Calu3 (cell line): ENCODE results near the gene SPACA4. TPM values are rescaled to one million over a fixed set of nuclear protein-coding genes. Genes with fewer than 3 reads are reported as not detected.

Source experiments
- BruUV-seq: library from RNA; stranded (reverse); fragments of 400-500 nt; replicated peaks from 2 replicates; lab custom pipeline; 2021; lab: Mats Ljungman, UMichigan
- CTCF ChIA-PET: fragments of 300-600 bp; sonication (Branson Sonifier 250); formaldehyde crosslinking; loops from one replicate; lab custom pipeline; 2022; ENCODE audit warnings: antibody characterized with exemption; lab: Charles Lee
- DNase-seq: peaks from one replicate; pipeline ENCODE4 v3.0.0; 2022
- H3K27ac Mint-ChIP-seq: one replicate; pipeline ENCODE4 v1.8.0; 2022; ENCODE audit warnings: mixed read lengths; ENCODE audit not compliant: unreplicated experiment
- H3K27me3 Mint-ChIP-seq: one replicate; pipeline ENCODE4 v1.8.0; 2022; ENCODE audit warnings: mixed read lengths; ENCODE audit not compliant: unreplicated experiment
- H3K36me3 Mint-ChIP-seq: one replicate; pipeline ENCODE4 v1.8.0; 2022; ENCODE audit warnings: mild to moderate bottlenecking, moderate library complexity, mixed read lengths; ENCODE audit not compliant: insufficient read depth, unreplicated experiment
- H3K4me1 Mint-ChIP-seq: one replicate; pipeline ENCODE4 v1.8.0; 2022; ENCODE audit warnings: mild to moderate bottlenecking, low read depth, mixed read lengths; ENCODE audit not compliant: unreplicated experiment
- H3K4me3 Mint-ChIP-seq: one replicate; pipeline ENCODE4 v1.8.0; 2022; ENCODE audit warnings: mild to moderate bottlenecking, low read depth, moderate library complexity, mixed read lengths; ENCODE audit not compliant: unreplicated experiment
- H3K9me3 Mint-ChIP-seq: one replicate; pipeline ENCODE4 v1.8.0; 2022; ENCODE audit warnings: low read depth, mixed read lengths; ENCODE audit not compliant: unreplicated experiment
- intact Hi-C: fragments of 100-400 bp; cut with micrococcal nuclease; formaldehyde crosslinking; loops from one replicate; pipeline ENCODE4 v1.10.0; 2022; ENCODE audit not compliant: unreplicated experiment
- total RNA-seq: library from RNA; stranded (reverse); gene quantifications from 2 replicates; pipeline ENCODE4 v1.2.3, GENCODE V29; 2022
- TF ChIP-seq, protein P1 (sequence below): fragments of 200-600 bp; IDR thresholded peaks from one replicate; pipeline ENCODE4 v1.8.0; 2022; ENCODE audit warnings: antibody characterized with exemption; ENCODE audit not compliant: unreplicated experiment

Gene SPACA4
- total RNA-seq, 1 experiment from 2014 or later: not detected

DNA sequence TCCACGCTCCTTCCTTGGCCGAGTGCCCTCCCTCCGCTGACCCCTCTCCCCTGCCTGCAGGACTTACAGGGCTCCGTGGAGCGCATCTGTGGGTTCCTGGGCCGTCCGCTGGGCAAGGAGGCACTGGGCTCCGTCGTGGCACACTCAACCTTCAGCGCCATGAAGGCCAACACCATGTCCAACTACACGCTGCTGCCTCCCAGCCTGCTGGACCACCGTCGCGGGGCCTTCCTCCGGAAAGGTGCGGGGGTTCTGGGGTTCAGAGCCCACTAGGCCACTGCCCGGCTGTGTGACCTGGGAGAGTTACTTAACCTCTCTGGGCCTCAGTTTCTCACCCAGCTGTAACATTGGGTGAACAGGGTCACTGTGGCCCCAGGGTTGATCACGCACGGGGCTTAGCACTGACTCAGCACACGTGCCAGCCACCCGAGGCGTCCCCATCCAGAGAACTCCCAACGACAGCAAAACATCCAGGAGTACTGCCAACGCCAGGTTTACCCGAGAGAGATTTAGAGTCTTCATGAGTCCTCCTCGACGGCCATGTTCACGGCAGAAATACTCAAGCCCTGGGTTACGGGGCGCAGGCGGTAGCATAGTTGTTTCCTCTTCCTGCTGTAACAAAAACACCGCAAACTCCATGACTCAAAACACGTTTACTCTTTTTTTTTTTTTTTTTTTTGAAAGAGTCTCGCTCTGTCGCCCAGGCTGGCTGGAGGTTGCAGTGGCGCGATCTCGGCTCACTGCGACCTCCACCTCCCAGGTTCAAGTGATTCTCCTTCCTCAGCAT, 9.7 kb upstream of the SPACA4 start:
- intact Hi-C loops: no loop called here
- Mint-ChIP-seq H3K27me3 (peaks cover 36% of the 10 kb centered on the region), H3K27ac (no peak overlapping the region), H3K4me3 (no peak overlapping the region), H3K4me1 (no peaks in the 10 kb centered on the region), H3K36me3 (peaks cover 4% of the 10 kb centered on the region), H3K9me3 (no peaks in the 10 kb centered on the region)
- BruUV-seq: no TSS peak
- TF ChIP-seq, protein P1, sequence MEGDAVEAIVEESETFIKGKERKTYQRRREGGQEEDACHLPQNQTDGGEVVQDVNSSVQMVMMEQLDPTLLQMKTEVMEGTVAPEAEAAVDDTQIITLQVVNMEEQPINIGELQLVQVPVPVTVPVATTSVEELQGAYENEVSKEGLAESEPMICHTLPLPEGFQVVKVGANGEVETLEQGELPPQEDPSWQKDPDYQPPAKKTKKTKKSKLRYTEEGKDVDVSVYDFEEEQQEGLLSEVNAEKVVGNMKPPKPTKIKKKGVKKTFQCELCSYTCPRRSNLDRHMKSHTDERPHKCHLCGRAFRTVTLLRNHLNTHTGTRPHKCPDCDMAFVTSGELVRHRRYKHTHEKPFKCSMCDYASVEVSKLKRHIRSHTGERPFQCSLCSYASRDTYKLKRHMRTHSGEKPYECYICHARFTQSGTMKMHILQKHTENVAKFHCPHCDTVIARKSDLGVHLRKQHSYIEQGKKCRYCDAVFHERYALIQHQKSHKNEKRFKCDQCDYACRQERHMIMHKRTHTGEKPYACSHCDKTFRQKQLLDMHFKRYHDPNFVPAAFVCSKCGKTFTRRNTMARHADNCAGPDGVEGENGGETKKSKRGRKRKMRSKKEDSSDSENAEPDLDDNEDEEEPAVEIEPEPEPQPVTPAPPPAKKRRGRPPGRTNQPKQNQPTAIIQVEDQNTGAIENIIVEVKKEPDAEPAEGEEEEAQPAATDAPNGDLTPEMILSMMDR: no peak
- CTCF ChIA-PET: interaction anchor here (0.6 kb wide), 1 partner anchor 304 kb away, joined by 3 read pairs; no protein-coding TSS in a partner anchor
- no peak for DNase-seq

DNA sequence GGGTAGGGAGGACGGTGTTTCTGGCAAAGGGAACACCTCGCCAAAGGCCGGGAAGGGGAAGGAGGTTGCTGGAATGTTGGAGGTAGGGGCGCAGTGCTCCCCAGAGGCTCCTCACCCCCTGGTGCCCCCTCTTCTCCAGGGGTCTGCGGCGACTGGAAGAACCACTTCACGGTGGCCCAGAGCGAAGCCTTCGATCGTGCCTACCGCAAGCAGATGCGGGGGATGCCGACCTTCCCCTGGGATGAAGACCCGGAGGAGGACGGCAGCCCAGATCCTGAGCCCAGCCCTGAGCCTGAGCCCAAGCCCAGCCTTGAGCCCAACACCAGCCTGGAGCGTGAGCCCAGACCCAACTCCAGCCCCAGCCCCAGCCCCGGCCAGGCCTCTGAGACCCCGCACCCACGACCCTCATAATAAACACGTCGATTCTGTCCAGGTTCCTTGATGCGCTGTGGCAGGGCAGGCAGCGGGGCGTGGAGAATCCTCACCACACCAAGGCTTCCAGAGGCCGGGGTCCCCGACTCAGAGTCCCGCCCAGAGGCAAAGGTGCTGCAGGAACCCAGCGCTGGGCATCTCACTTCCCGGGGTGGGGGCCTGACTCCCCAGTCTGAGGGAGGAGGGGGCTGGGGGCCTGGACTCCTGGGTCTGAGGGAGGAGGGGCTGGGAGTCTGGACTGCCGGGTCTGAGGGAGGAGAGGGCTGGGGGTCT, 7.4 kb upstream of the SPACA4 start:
- peaks cover 9% of the 10 kb centered on the region for H3K36me3 Mint-ChIP-seq
- no peak overlapping the region for H3K27ac Mint-ChIP-seq
- TF ChIP-seq, protein P1: no peak
- no peaks in the 10 kb centered on the region for H3K9me3 Mint-ChIP-seq
- H3K27me3 Mint-ChIP-seq: peaks cover 30% of the 10 kb centered on the region
- intact Hi-C loops: no loop called here
- no peak overlapping the region for H3K4me3 Mint-ChIP-seq
- no peaks in the 10 kb centered on the region for H3K4me1 Mint-ChIP-seq
- no TSS peak for BruUV-seq
- no peak for DNase-seq
- CTCF ChIA-PET: no interaction called here

DNA sequence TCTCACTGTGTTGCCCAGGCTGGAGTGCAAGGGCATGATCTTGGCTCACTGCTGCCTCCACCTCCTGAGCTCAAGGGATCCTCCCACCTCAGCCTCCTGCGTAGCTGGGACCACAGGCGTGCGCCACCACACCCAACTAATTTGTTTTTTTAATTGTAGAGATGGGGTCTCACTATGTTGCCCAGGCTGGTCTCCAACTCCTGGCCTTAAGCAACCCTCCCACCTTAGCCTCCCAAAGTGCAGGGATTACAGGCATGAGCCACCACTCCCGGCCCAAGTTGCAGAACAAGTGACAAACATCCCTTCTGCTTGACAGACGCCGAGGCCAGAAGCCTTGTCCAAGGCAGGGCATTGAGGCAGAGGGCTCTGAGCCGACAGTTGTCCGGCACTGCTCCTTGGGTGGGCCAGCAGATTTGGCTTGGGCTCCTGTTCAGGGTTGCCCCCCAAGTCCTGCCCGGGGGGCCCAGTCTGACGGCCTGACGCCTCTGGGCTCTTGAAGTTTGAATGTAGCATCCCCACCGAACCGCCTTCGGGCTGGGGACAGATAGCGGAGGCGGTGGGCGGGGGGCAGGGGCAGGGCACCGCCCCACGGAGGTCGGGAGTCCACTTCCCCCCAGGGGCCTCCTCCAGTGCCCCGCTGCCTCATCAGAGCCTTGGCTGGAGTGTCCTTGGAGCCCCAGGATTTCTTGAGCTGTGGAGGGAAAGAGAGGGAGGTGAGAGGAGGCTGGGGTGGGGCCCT, 5.7 kb upstream of the SPACA4 start:
- Mint-ChIP-seq H3K4me1 (no peaks in the 10 kb centered on the region), H3K9me3 (no peaks in the 10 kb centered on the region), H3K27ac (no peak overlapping the region), H3K27me3 (peaks cover 30% of the 10 kb centered on the region), H3K4me3 (no peak overlapping the region), H3K36me3 (peaks cover 9% of the 10 kb centered on the region)
- intact Hi-C loops: no loop called here
- BruUV-seq: no TSS peak
- CTCF ChIA-PET: interaction anchor here (0.6 kb wide), 1 partner anchor 329 kb away, joined by 3 read pairs; no protein-coding TSS in a partner anchor
- DNase-seq: no peak
- TF ChIP-seq, protein P1: no peak

DNA sequence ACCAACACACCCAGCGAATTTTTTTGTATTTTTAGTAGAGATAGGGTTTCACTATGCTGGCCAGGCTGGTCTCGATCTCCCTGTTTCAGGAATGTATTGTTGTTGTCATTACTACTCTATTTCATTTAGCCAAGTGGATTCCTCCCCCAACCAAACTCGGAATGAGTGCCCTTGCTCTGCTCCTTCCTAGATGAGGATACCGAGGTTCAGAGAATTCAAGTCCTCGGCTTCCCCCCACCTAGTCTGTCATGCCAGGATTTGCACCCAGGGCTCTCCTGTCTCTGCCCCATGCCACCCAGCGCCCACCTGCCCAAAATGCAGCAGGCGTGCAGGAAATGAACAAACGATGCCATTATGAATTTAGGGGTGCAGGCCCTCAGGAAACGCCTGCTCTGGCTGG, 3.5 kb upstream of the SPACA4 start:
- CTCF ChIA-PET: interaction anchor here (0.8 to 1.2 kb wide), 2 partner anchors 19 to 31 kb away, joined by 7 read pairs; no protein-coding TSS in a partner anchor
- TF ChIP-seq, protein P1: no peak
- no peak overlapping the region for H3K4me3 Mint-ChIP-seq
- no peak overlapping the region for H3K27ac Mint-ChIP-seq
- BruUV-seq: no TSS peak
- no peak for DNase-seq
- peaks cover 27% of the 10 kb centered on the region for H3K27me3 Mint-ChIP-seq
- intact Hi-C loops: no loop called here
- H3K4me1 Mint-ChIP-seq: no peaks in the 10 kb centered on the region
- H3K36me3 Mint-ChIP-seq: peaks cover 4% of the 10 kb centered on the region
- no peaks in the 10 kb centered on the region for H3K9me3 Mint-ChIP-seq
